IMR-90 (cell line): ENCODE measurements around the gene MLLT3. TPM values are rescaled to one million over a fixed set of nuclear protein-coding genes. Genes with fewer than 3 reads are reported as not detected.

Experiments
- ATAC-seq: fragments of 200-7000 bp; cut with Tn5 transposase; 2 replicates; pipeline ENCODE4 v1.9.1; 2020; ENCODE audit warnings: low read depth, mild to moderate bottlenecking, moderate library complexity
- BruUV-seq: library from RNA; stranded (reverse); fragments of 400-500 nt; replicated peaks from 2 replicates; lab custom pipeline; 2021; lab: Mats Ljungman, UMichigan
- CTCF ChIA-PET: fragments of 300-600 bp; formaldehyde crosslinking; extraction: SDS; loops from one replicate; lab custom pipeline; 2021; ENCODE audit warnings: antibody characterized with exemption; lab: Yijun Ruan, JAX
- POLR2A ChIA-PET: fragments of 300-600 bp; sonication (Branson Sonifier 250); formaldehyde crosslinking; loops from one replicate; lab custom pipeline; 2022; ENCODE audit warnings: antibody characterized with exemption; ENCODE audit not compliant: unreplicated experiment; lab: Charles Lee
- DNase-seq: peaks from one replicate; pipeline ENCODE4 v3.0.0; 2013
- H2AFZ ChIP-seq: replicated peaks from 2 replicates; pipeline ENCODE3; 2013; ENCODE audit warnings: low read length, mild to moderate bottlenecking; ENCODE audit not compliant: poor library complexity
- H2AK5ac ChIP-seq: 2 replicates; pipeline ENCODE4 v1.6.1; 2013; ENCODE audit warnings: low read depth, low read length, inconsistent platforms
- H2AK9ac ChIP-seq: replicated peaks from 2 replicates; pipeline ENCODE3; 2013; ENCODE audit warnings: mild to moderate bottlenecking, low read depth, low read length, moderate library complexity; ENCODE audit not compliant: poor library complexity
- H2BK120ac ChIP-seq: 2 replicates; pipeline ENCODE4 v1.6.1; 2013; ENCODE audit warnings: low read depth, low read length, inconsistent platforms
- H2BK15ac ChIP-seq: 3 replicates; pipeline ENCODE4 v1.6.1; 2013; ENCODE audit warnings: low read depth, low read length, inconsistent platforms
- H2BK20ac ChIP-seq: 2 replicates; pipeline ENCODE4 v1.6.1; 2013; ENCODE audit warnings: low read depth, mild to moderate bottlenecking, inconsistent platforms, low read length, moderate library complexity
- H2BK5ac ChIP-seq: 2 replicates; pipeline ENCODE4 v1.6.1; 2013; ENCODE audit warnings: mild to moderate bottlenecking, low read depth, low read length, inconsistent platforms; ENCODE audit not compliant: poor library complexity, severe bottlenecking
- H3K14ac ChIP-seq: replicated peaks from 2 replicates; pipeline ENCODE4 v1.6.1; 2013; ENCODE audit warnings: low read depth, low read length, inconsistent platforms
- H3K18ac ChIP-seq: 2 replicates; pipeline ENCODE4 v1.6.1; 2013; ENCODE audit warnings: low read depth, low read length, control low read depth
- H3K23ac ChIP-seq: 2 replicates; pipeline ENCODE4 v1.6.1; 2013; ENCODE audit warnings: low read depth, low read length, inconsistent platforms
- H3K27ac ChIP-seq: 2 replicates; pipeline ENCODE4 v1.5.1; 2013; ENCODE audit warnings: mild to moderate bottlenecking, control low read depth, low read length; ENCODE audit not compliant: insufficient read depth
- H3K27me3 ChIP-seq: 2 replicates; pipeline ENCODE4 v1.6.1; 2013; ENCODE audit warnings: low read length; ENCODE audit not compliant: control insufficient read depth, insufficient read depth
- H3K36me3 ChIP-seq: 2 replicates; pipeline ENCODE4 v1.6.1; 2013; ENCODE audit warnings: low read length, mixed read lengths; ENCODE audit not compliant: control insufficient read depth, insufficient read depth
- H3K4ac ChIP-seq: 2 replicates; pipeline ENCODE4 v1.6.1; 2013; ENCODE audit warnings: low read depth, low read length, inconsistent platforms
- H3K4me1 ChIP-seq: 2 replicates; pipeline ENCODE4 v1.6.1; 2013; ENCODE audit warnings: low read length, mixed read lengths; ENCODE audit not compliant: control insufficient read depth, insufficient read depth
- H3K4me2 ChIP-seq: 2 replicates; pipeline ENCODE4 v1.6.1; 2013; ENCODE audit warnings: low read depth, mild to moderate bottlenecking, control low read depth, low read length, moderate library complexity
- H3K4me3 ChIP-seq: 2 replicates; pipeline ENCODE4 v1.5.1; 2013; ENCODE audit warnings: low read depth, mild to moderate bottlenecking, control low read depth, low read length, moderate library complexity; ENCODE audit not compliant: insufficient read depth
- H3K56ac ChIP-seq: 2 replicates; pipeline ENCODE4 v1.6.1; 2013; ENCODE audit warnings: low read length, inconsistent platforms; ENCODE audit not compliant: insufficient read depth; ENCODE audit errors: extremely low read depth
- H3K79me1 ChIP-seq, 2 experiments: 2 replicates each; pipeline ENCODE4 v1.6.1; 2013; ENCODE audit warnings: low read length in 2 of 2, inconsistent platforms in 1 of 2, low read depth in 1 of 2
- H3K9ac ChIP-seq: 2 replicates; pipeline ENCODE4 v1.6.1; 2013; ENCODE audit warnings: low read depth, low read length, control low read depth
- H3K9me1 ChIP-seq: 2 replicates; pipeline ENCODE4 v1.6.1; 2013; ENCODE audit warnings: low read length, inconsistent platforms; ENCODE audit not compliant: insufficient read depth
- H3K9me3 ChIP-seq: 2 replicates; pipeline ENCODE4 v1.6.1; 2013; ENCODE audit warnings: low read length; ENCODE audit not compliant: control insufficient read depth, insufficient read depth
- H4K20me1 ChIP-seq: 2 replicates; pipeline ENCODE4 v1.6.1; 2013; ENCODE audit warnings: low read length, inconsistent platforms; ENCODE audit not compliant: insufficient read depth
- H4K5ac ChIP-seq: 2 replicates; pipeline ENCODE4 v1.6.1; 2013; ENCODE audit warnings: mild to moderate bottlenecking, low read depth, low read length, control low read depth
- H4K8ac ChIP-seq, 2 experiments: 2 replicates each; pipeline ENCODE4 v1.6.1; 2013; ENCODE audit warnings: low read depth in 2 of 2, low read length in 2 of 2, control low read depth in 1 of 2, inconsistent platforms in 1 of 2
- H4K91ac ChIP-seq: 2 replicates; pipeline ENCODE4 v1.6.1; 2013; ENCODE audit warnings: low read depth, low read length, inconsistent platforms; ENCODE audit not compliant: insufficient read depth
- FOS ChIP-seq: fragments of 150-350 bp; IDR thresholded peaks from 2 replicates; pipeline ENCODE4 v1.6.1; 2016; ENCODE audit warnings: low read depth, low read length
- MAZ ChIP-seq: IDR thresholded peaks from 2 replicates; pipeline ENCODE4 v1.6.1; 2012; ENCODE audit warnings: low read depth, mild to moderate bottlenecking, low read length, improper control_type of control experiment, moderate library complexity, borderline replicate concordance
- POLR2A ChIP-seq: IDR thresholded peaks from 2 replicates; pipeline ENCODE4 v1.6.1; 2012; ENCODE audit warnings: mild to moderate bottlenecking, low read depth, low read length
- SMC3 ChIP-seq: fragments of 150-350 bp; IDR thresholded peaks from 2 replicates; pipeline ENCODE4 v1.6.1; 2016; ENCODE audit warnings: low read depth, mild to moderate bottlenecking, antibody characterized with exemption, low read length, moderate library complexity
- WGBS, 2 experiments: methylation state at CpG; one replicate each; pipeline versions ENCODE4 v1.1.5 to v1.1.7; 2013; ENCODE audit warnings: missing lambda C conversion rate in 2 of 2; ENCODE audit not compliant: insufficient read length in 1 of 2; ENCODE audit errors: extremely low coverage in 2 of 2; 5-methylcytosine and 5-hydroxymethylcytosine counted together
- dilution Hi-C: fragments of 300-500 bp; cut with HindIII; formaldehyde crosslinking; loops from one replicate; pipeline ENCODE4 v1.14.3; 2018; ENCODE audit warnings: low sequenced_read_pairs; ENCODE audit not compliant: unreplicated experiment
- in situ Hi-C: fragments of 300-500 bp; cut with MboI; formaldehyde crosslinking; loops from 3 replicates; pipeline ENCODE4 v1.14.3; 2019; ENCODE audit warnings: low sequenced_read_pairs, inconsistent platforms, mixed read lengths
- intact Hi-C: fragments of 100-400 bp; cut with micrococcal nuclease; formaldehyde crosslinking; loops from 2 replicates; pipeline ENCODE4 v1.10.0; 2022
- polyA plus RNA-seq, 3 experiments: library from polyadenylated mRNA; depleted of rRNA; stranded (reverse); fragments of >200 nt; gene quantifications; 2 replicates each; pipeline ENCODE4 v1.2.3, GENCODE V29; 2012; ENCODE audit warnings: low replicate concordance in 1 of 3
- total RNA-seq: library from RNA; depleted of rRNA; stranded (reverse); fragments of >200 nt; gene quantifications from 2 replicates; pipeline ENCODE4 v1.2.3, GENCODE V29; 2012

MLLT3 gene
- total and polyA plus RNA-seq, 2 of the 4 experiments (the other 2 are of a cell fraction), result 10.4 to 21.1 TPM

DNA sequence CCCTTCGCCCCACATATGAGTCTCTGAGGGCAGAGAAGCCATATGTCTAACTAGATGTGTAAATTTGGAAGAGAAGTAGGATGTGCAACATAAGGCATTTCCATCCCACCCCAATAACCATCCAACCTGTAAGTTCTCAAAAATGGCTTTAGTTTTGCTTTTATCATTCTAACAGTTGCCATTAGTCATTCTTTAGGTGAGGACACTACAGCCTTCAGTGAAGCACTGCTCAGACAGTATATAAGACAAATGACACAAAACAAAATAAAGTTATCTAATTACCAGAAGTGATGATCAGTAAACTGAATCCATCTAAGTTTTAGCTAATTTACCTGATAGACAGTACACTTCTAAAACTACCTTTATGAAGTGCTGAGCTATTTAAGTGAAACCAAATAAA lies 23.9 kb downstream of the MLLT3 start:
- Histone ChIP-seq H3K14ac (no peak overlapping the region; the same call in 1 of the 2 replicates), H2BK5ac (peak overlapping the region; percentile 87), H4K20me1 (no peaks in the 10 kb centered on the region), H3K36me3 (no peaks in the 10 kb centered on the region), H4K5ac (peak overlapping the region; percentile 20; the same call in 1 of the 2 replicates), H2BK120ac (peak overlapping the region; percentile 60; the same call in 1 of the 2 replicates), H3K4me2 (no peak overlapping the region), H3K4ac (no peak overlapping the region; the same call in 1 of the 2 replicates), H3K27ac (no peak overlapping the region), H3K18ac (peak overlapping the region; percentile 63; the same call in 1 of the 2 replicates), H2AFZ (no peak overlapping the region), H3K9ac (no peak overlapping the region), H3K23ac (no peak overlapping the region; the same call in 1 of the 2 replicates), H2BK15ac (peak overlapping the region; percentile 31; the same call in 2 of the 3 replicates), H3K9me1 (0 out of 2 replicates have a peak, but pooled peaks cover 3% of the 10 kb centered on the region), H3K4me1 (peaks cover 3% of the 10 kb centered on the region; the same call in 1 of the 2 replicates), H2AK9ac (no peak overlapping the region), H3K56ac (no peak overlapping the region), H4K8ac (peak overlapping the region in 1 of 2 experiments; percentile 43; a peak in 1 of 4 replicates), H3K27me3 (no peaks in the 10 kb centered on the region), H2AK5ac (no peak overlapping the region), H3K4me3 (no peak overlapping the region), H3K9me3 (no peaks in the 10 kb centered on the region), H2BK20ac (no peak overlapping the region), H4K91ac (no peak overlapping the region; the same call in 1 of the 2 replicates), H3K79me1 (peaks cover 23 to 27% of the 10 kb centered on the region in 2 experiments)
- BruUV-seq, result no TSS peak
- POLR2A ChIA-PET, result no interaction called here
- TF ChIP-seq MAZ (no peak), SMC3 (no peak), FOS (no peak), POLR2A (no peak)
- ATAC-seq (no peak), DNase-seq (no peak)
- CTCF ChIA-PET, result no interaction called here
- in situ Hi-C loops, result no loop called here
- dilution Hi-C loops, result no loop called here
- WGBS, 2 experiments, result 100% methylated on average over 1 of the region's 1 CpG; no CpG with 5 or more reads in 1 of the 2 experiments
- intact Hi-C loops, result loop anchor here (5.0 kb wide), 1 partner anchor 36 kb away; no protein-coding TSS in a partner anchor
